Neural progenitor cell (in vitro differentiated cells): ENCODE results near the gene INPP4B.

Experiments used
- CTCF ChIP-seq: fragments of 200-600 bp; sonication (generic); IDR thresholded peaks from 2 replicates; pipeline ENCODE4 v1.5.1; 2017; ENCODE audit warnings: antibody characterized with exemption, mild to moderate bottlenecking
- EZH2phosphoT487 ChIP-seq: fragments of 200-600 bp; sonication (generic); IDR thresholded peaks from 2 replicates; pipeline ENCODE4 v1.6.1; 2017; ENCODE audit warnings: antibody characterized with exemption

GRCh38 chr4:142708231-142708630, 137.9 kb downstream of the INPP4B start:
- TF ChIP-seq EZH2phosphoT487 (no peak), CTCF (no peak)
